AG09319 (cell line): ENCODE data around the gene OGFOD3.

Source experiments
- DNase-seq: peaks from one replicate; pipeline ENCODE4 v3.0.0-alpha.2; 2010; ENCODE audit warnings: low read depth; ENCODE audit errors: extremely low read depth
- TF ChIP-seq, protein P1 (sequence below): IDR thresholded peaks from 2 replicates; pipeline ENCODE4 v1.5.1; 2011; ENCODE audit warnings: low read depth, mild to moderate bottlenecking, inconsistent platforms, low read length, moderate library complexity

The OGFOD3 gene

DNA sequence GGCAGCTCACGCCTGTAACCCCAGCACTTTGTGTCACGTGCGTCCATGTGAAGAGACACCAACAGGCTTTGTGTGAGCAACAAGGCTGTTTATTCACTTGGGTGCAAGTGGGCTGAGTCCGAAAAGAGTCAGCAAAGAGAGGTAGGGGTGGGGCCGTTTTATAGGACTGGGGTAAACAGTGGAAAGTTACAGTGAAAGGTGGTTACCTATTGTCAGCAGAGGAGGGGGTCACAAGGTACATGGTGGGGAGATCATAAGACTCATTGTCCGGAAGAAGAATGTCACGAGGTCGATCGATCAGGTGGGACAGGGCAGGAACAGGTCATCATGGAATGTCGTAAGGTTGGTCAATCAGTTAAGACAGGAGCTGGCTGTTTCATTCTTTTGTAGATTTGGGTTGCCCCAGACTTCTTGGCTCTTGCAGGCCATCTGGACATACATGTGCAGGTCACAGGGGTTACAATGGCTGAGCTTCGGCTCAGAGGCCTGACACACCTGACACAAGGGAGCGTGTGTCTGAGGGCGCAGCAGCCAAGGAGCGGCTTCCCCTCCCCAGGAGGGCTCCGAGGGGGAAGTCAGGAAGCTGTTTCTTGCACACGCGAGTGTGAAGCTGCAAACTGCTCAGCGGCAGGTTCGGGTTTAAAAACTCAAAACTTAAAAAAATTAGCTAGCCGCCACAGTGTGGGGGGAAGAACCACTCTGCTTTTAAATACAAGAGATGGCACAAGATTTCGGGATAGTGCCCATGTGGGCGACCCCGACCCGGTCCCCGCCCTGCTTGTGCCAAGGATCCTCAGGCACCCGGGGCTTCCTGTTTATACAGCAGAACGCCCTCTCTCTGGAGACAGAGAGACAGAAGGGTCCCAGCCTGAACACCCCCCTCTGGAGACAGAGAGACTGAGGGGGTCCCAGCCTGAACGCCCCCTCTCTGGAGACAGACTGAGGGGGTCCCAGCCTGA, 71.8 kb downstream of the OGFOD3 start:
- TF ChIP-seq, protein P1, sequence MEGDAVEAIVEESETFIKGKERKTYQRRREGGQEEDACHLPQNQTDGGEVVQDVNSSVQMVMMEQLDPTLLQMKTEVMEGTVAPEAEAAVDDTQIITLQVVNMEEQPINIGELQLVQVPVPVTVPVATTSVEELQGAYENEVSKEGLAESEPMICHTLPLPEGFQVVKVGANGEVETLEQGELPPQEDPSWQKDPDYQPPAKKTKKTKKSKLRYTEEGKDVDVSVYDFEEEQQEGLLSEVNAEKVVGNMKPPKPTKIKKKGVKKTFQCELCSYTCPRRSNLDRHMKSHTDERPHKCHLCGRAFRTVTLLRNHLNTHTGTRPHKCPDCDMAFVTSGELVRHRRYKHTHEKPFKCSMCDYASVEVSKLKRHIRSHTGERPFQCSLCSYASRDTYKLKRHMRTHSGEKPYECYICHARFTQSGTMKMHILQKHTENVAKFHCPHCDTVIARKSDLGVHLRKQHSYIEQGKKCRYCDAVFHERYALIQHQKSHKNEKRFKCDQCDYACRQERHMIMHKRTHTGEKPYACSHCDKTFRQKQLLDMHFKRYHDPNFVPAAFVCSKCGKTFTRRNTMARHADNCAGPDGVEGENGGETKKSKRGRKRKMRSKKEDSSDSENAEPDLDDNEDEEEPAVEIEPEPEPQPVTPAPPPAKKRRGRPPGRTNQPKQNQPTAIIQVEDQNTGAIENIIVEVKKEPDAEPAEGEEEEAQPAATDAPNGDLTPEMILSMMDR, result no peak
- no peak for DNase-seq

DNA sequence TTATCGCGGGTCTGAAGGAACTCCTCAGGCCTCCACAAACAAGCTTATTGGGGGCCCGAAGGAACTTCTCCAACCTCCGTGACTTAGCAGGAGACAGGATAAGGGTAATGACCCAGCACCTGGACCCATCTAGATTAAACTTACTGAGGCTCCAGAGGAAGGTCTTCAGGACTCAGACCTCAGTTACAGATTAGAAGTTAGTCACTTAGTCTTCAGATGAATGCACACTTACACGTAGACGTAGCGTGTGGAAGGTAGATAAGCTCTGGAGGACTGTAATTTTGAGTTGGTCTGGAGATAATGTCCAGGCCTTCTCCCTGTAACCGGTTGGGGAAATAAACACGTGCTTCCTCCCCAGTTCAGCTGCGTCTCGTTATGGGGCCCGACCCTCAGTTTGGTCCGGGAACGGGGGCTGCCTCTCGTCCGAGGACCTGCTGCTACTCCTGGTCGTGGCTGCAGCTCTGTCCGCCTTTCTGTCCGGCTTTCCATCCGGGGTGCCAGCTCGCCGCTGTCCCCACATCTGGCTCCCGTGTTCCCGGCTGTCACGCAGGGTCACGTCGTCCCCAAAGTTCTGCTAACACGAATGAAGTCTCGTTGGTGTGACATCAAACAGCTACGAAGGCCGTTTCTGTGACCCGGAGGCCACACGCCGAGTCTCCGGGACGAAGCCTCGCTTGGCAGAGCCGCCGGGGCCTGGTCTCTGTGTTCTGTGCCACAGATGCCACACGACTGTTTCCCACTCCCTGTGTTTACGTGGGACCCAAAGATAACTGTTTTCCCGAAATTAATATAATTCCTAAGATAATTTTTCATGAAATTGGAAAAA, 73.0 kb downstream of the OGFOD3 start:
- DNase-seq, result no peak
- TF ChIP-seq, protein P1, result no peak

DNA sequence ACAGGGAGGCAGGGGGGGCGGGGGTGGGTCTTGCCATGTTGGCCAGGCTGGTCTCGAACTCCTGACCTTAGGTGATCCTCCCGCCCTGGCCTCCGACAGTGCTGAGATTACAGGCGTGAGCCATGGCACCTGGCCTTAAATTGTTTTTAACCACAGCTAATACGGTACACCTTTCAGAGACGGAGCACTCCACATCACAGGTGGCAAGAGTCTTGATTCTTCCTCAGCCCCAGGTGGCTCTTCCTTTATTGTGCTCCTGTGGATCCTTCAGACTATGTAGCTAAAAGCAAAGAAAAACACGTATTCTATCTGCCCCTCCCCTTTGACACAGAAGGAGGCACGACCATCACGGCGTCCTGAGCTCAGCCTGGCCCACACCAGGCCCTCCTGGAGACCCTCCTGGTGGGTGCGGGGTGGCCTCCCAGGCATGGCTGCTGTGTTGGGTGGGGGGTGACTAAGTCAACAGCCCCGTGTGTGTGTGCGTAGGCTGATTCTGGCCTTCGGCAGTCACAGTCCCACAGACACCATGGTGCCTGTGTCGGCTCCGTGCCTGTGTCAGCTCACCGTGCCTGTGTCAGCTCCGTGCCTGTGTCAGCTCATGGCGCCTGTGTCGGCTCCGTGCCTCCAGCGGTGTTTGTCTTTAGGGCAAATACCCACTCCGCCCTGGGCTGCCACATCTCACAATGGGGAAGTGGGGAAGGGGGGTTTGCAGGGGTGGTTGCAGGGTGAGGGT, 74.0 kb downstream of the OGFOD3 start:
- TF ChIP-seq, protein P1, result no peak
- no peak for DNase-seq

DNA sequence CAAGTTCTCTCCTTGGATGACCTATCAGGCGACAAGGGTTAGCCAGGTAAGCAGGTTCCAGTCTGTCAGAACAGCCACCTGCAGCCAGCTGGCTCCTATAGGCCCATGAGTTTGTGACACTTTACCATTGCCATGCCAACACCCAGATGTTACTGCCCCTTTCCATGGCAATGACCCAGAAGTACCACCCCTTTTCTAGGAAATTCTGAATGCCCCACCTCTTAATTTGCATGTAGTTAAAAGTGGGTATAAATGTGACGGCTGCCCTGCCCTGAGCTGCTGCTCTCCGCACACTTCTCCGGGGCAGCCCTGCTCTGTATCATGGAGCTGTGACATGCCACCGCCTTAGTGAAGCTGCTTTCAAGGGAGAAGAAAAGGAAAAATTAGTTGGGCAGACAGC, 74.8 kb downstream of the OGFOD3 start:
- TF ChIP-seq, protein P1, result no peak
- no peak for DNase-seq

DNA sequence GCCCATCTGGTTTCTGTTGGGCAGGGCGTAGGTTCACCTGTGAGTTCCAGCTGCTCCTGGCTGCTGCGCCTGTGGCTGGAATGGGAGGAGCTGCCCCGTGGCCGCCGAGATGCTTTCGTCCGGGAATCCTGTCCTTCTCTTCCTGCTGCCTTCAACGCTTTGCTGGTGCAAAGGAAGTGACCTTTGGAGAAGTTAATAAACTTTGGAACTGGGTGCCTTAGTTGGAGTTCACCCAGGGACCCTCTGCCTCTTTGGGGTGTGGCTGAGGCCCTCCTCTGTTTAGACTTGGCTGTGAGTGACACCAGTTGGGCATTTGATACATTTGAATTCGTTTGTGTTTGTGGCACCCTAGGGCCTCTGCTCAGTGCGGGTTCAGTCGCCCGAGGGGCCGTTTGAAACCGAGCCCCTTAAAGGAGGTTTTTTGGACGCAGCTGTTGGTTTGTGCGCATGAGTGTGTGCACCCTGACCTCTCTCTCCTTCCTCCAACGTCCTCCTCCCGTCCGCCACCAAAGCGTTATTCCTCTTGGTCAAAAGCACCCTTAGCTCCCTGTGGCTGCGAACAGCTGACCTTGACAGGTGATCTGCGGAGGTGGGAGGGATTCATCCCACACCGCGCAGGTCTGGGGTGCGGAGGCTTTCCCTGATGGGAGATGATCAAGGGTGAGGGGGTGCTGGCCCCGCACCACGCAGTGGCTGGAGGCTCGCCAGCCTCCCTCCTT, 75.9 kb downstream of the OGFOD3 start:
- no peak for DNase-seq
- TF ChIP-seq, protein P1, result no peak

DNA sequence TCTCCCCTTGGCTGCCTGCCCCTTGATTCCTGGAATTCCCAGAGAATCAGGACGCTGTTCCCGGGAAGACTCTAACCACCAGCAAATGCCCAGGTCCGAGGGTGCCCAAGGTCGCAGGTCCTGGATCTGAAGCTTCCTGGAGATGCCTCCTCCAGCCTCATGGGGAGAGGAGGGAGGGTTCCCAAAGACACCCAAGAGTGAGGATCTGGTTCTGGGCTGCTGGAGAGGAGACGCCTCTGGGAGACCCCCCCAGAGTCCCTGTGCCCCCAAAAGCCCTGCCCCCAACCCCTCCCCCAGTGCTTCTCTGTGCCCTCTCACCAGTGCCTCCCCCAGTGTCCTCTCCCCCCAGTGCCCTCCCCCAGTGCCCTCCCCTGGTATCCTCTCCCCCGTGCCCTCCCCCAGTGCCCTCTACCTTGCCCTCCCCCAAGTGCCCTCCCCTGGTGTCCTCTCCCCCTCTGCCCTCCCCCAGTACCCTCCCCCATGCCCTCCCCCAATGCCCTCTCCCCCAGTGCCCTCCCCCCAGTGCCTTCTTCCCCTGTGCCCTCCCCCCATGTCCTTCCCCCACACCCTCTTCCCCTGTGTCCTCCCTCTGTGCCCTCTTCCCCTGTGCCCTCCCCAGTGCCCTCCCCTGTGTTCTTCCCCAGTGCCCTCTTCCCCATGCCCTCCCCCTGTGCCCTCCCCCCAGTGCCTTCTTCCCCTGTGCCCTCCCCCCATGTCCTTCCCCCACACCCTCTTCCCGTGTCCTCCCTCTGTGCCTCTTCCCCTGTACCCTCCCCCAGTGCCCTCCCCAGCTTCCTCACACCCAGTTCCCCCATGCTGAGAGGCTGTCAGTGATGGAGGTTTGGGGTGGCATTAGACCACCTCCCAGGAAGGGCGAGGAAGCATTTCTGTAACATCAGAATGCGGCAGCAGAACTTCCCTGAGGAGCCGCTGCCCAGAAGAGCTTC, 78.5 kb downstream of the OGFOD3 start:
- TF ChIP-seq, protein P1, result no peak
- DNase-seq, result no peak
